AG04449 (cell line): ENCODE measurements around the gene S100A7.

Source experiments
- CTCF ChIA-PET: fragments of 350-600 bp; formaldehyde crosslinking; extraction: SDS; loops from one replicate; lab custom pipeline; 2021; ENCODE audit warnings: antibody characterized with exemption; lab: Yijun Ruan, JAX
- POLR2A ChIA-PET: fragments of 400-600, 350-600 bp; formaldehyde crosslinking; extraction: SDS; loops from one replicate; lab custom pipeline; 2020; ENCODE audit warnings: antibody characterized with exemption, inconsistent platforms; lab: Yijun Ruan, JAX
- DNase-seq: peaks from one replicate; pipeline ENCODE4 v3.0.0-alpha.2; 2010; ENCODE audit warnings: low read depth, low spot score
- H3K4me3 ChIP-seq: 2 replicates; pipeline ENCODE4 v1.5.1; 2011; ENCODE audit warnings: low read depth, mild to moderate bottlenecking, control low read depth, low read length
- CTCF ChIP-seq: IDR thresholded peaks from one replicate; pipeline ENCODE4 v1.5.1; 2011; ENCODE audit warnings: mild to moderate bottlenecking, moderate library complexity, low read length, control low read depth, inconsistent platforms; ENCODE audit not compliant: insufficient read depth; ENCODE audit errors: missing control alignments

The S100A7 gene

GRCh38 chr1:153441238-153441755 is 19.2 kb downstream of the S100A7 start:
- ChIA-PET CTCF (interaction anchor here (0.8 kb wide), 1 partner anchor 25 kb away, joined by 4 read pairs; no protein-coding TSS in a partner anchor), POLR2A (no interaction called here)
- no peak overlapping the region for H3K4me3 ChIP-seq
- no peak for DNase-seq
- TF ChIP-seq CTCF = no peak

GRCh38 chr1:153439273-153439672 is 21.2 kb downstream of the S100A7 start:
- no peak overlapping the region for H3K4me3 ChIP-seq
- POLR2A ChIA-PET = no interaction called here
- CTCF ChIA-PET = no interaction called here

GRCh38 chr1:153438599-153438998 is 21.9 kb downstream of the S100A7 start:
- ChIA-PET CTCF (no interaction called here), POLR2A (no interaction called here)
- no peak overlapping the region for H3K4me3 ChIP-seq
- DNase-seq = no peak
- no peak for TF ChIP-seq CTCF

More at GRCh38 chr1:153439273-153439672, 21.2 kb downstream of the S100A7 start:
- DNase-seq = no peak
- no peak for TF ChIP-seq CTCF

GRCh38 chr1:153437236-153437635 is 23.2 kb downstream of the S100A7 start:
- CTCF ChIA-PET = no interaction called here
- DNase-seq = no peak
- POLR2A ChIA-PET = no interaction called here
- H3K4me3 ChIP-seq = no peak overlapping the region
- no peak for TF ChIP-seq CTCF

- ChIA-PET POLR2A (no interaction called here), CTCF (interaction anchor here (1.6 kb wide), 1 partner anchor 31 kb away, joined by 4 read pairs; no protein-coding TSS in a partner anchor)
- no peak for TF ChIP-seq CTCF
- no peak for DNase-seq
- no peak overlapping the region for H3K4me3 ChIP-seq
Observed at GRCh38 chr1:153434746-153435455, 25.6 kb downstream of the S100A7 start.

GRCh38 chr1:153432874-153433681 is 27.4 kb downstream of the S100A7 start:
- no peak for DNase-seq
- ChIA-PET CTCF (no interaction called here), POLR2A (no interaction called here)
- no peak for TF ChIP-seq CTCF
- no peak overlapping the region for H3K4me3 ChIP-seq
